GM12878 (cell line): ENCODE results near the gene SLC22A3.

Experiments used
- ASH2L ChIP-seq: fragments of 300-600, 200-600 bp; sonication (generic); IDR thresholded peaks from 2 replicates; pipeline ENCODE4 v1.6.1; 2017; ENCODE audit warnings: low read depth, mild to moderate bottlenecking, borderline replicate concordance
- BCLAF1 ChIP-seq: fragments of 450-650 bp; IDR thresholded peaks from 2 replicates; pipeline ENCODE4 v1.6.1; 2017; ENCODE audit warnings: antibody characterized with exemption, mild to moderate bottlenecking, moderate library complexity
- CBFB ChIP-seq: IDR thresholded peaks from 2 replicates; pipeline ENCODE4 v1.6.1; 2016; ENCODE audit warnings: antibody characterized with exemption, low read depth
- CTCF ChIP-seq, 3 experiments: IDR thresholded peaks in 2 of 3; conservative IDR thresholded peaks in 1 of 3; 2 replicates each; pipeline ENCODE4 v1.5.1; 2011; ENCODE audit warnings: low read depth in 3 of 3, low read length in 3 of 3, mild to moderate bottlenecking in 3 of 3, control low read depth in 2 of 3, moderate library complexity in 2 of 3, inconsistent platforms in 1 of 3, mixed read lengths in 1 of 3; ENCODE audit not compliant: control insufficient read depth in 2 of 3, insufficient read depth in 1 of 3; ENCODE audit errors: extremely low read depth in 1 of 3
- EED ChIP-seq: sonication (generic); IDR thresholded peaks from 2 replicates; pipeline ENCODE4 v1.6.1; 2016; ENCODE audit warnings: antibody characterized with exemption, low read depth
- EGR1 ChIP-seq, 2 experiments: IDR thresholded peaks; 1 replicate in 1 of 2; 2 replicates in 1 of 2; pipeline ENCODE4 v1.6.1; 2011 to 2012; ENCODE audit warnings: low read depth in 2 of 2, low read length in 2 of 2, borderline replicate concordance in 1 of 2, mild to moderate bottlenecking in 1 of 2, moderate library complexity in 1 of 2
- EP300 ChIP-seq, 2 experiments: fragments of 150-350 bp in 1 of 2; IDR thresholded peaks; 2 replicates each; pipeline ENCODE4 v1.6.1; 2011 to 2012; ENCODE audit warnings: low read depth in 2 of 2, low read length in 2 of 2, borderline replicate concordance in 1 of 2, improper control_type of control experiment in 1 of 2, inconsistent platforms in 1 of 2; ENCODE audit not compliant: control insufficient read depth in 1 of 2
- EZH2 ChIP-seq: IDR thresholded peaks from 2 replicates; pipeline ENCODE4 v1.6.1; 2012; ENCODE audit warnings: low read depth, mild to moderate bottlenecking, control low read depth, inconsistent platforms, low read length, borderline replicate concordance; ENCODE audit not compliant: control insufficient read depth
- KDM1A ChIP-seq: fragments of 200-600 bp; sonication (generic); IDR thresholded peaks from 2 replicates; pipeline ENCODE4 v1.6.1; 2016; ENCODE audit warnings: borderline replicate concordance
- PBX3 ChIP-seq: IDR thresholded peaks from 2 replicates; pipeline ENCODE4 v1.6.1; 2011; ENCODE audit warnings: mild to moderate bottlenecking, low read depth, low read length, moderate library complexity; ENCODE audit not compliant: insufficient replicate concordance
- RBBP5 ChIP-seq: fragments of 200-600 bp; sonication (generic); conservative IDR thresholded peaks from 2 replicates; pipeline ENCODE4 v1.6.1; 2016
- SP1 ChIP-seq: IDR thresholded peaks from one replicate; pipeline ENCODE4 v1.6.1; 2011; ENCODE audit warnings: low read depth, low read length
- TCF12 ChIP-seq: IDR thresholded peaks from 2 replicates; pipeline ENCODE4 v1.6.1; 2011; ENCODE audit warnings: low read depth, mild to moderate bottlenecking, low read length

- TF ChIP-seq CTCF (IDR thresholded peaks at IDR 0.05 in 2 of 3, conservative IDR thresholded peaks at IDR 0.05 in 1 of 3; ENCODE audit: control insufficient read depth in 2 of 3, extremely low read depth in 1 of 3, insufficient read depth in 1 of 3, low read depth in 3 of 3, low read length in 3 of 3) (no peak), BCLAF1 (no peak), CBFB (no peak), PBX3 (no peak), KDM1A (no peak), EGR1 (IDR thresholded peaks at IDR 0.05; ENCODE audit: borderline replicate concordance in 1 of 2, low read depth in 2 of 2, low read length in 2 of 2) (no peak), EZH2 (no peak), ASH2L (no peak), SP1 (no peak), TCF12 (no peak), EED (no peak), EP300 (IDR thresholded peaks at IDR 0.05; ENCODE audit: borderline replicate concordance in 1 of 2, control insufficient read depth in 1 of 2, low read depth in 2 of 2, low read length in 2 of 2) (no peak), RBBP5 (no peak)
These were observed 113.9 kb downstream of the SLC22A3 start for GRCh38 chr6:160462116-160462515.
